H9 (cell line): Measurements from ENCODE around the gene KIF4A. TPM values are rescaled to one million over a fixed set of nuclear protein-coding genes. Genes with fewer than 3 reads are reported as not detected.

Source experiments
- DNase-seq: peaks from one replicate; pipeline ENCODE4 v3.0.0-alpha.2; 2017
- H2AFZ ChIP-seq: one replicate; pipeline ENCODE4 v1.6.1; 2013; ENCODE audit warnings: mild to moderate bottlenecking, low read length, control low read depth, moderate library complexity
- H2AK5ac ChIP-seq: 2 replicates; pipeline ENCODE4 v1.6.1; 2013; ENCODE audit warnings: low read length, control low read depth, mixed read lengths; ENCODE audit not compliant: insufficient read length
- H2BK120ac ChIP-seq: one replicate; pipeline ENCODE4 v1.6.1; 2013; ENCODE audit warnings: low read depth, mild to moderate bottlenecking, low read length, control low read depth, inconsistent platforms; ENCODE audit not compliant: poor library complexity, severe bottlenecking
- H2BK12ac ChIP-seq: 2 replicates; pipeline ENCODE4 v1.6.1; 2013; ENCODE audit warnings: low read length, control low read depth, mixed read lengths, low read depth; ENCODE audit not compliant: insufficient read length
- H2BK15ac ChIP-seq: 2 replicates; pipeline ENCODE4 v1.6.1; 2013; ENCODE audit warnings: low read depth, low read length, control low read depth
- H2BK20ac ChIP-seq: one replicate; pipeline ENCODE4 v1.6.1; 2013; ENCODE audit warnings: low read depth, mild to moderate bottlenecking, low read length, control low read depth, inconsistent platforms; ENCODE audit not compliant: poor library complexity, severe bottlenecking
- H2BK5ac ChIP-seq: 2 replicates; pipeline ENCODE4 v1.6.1; 2013; ENCODE audit warnings: low read length, control low read depth, mixed read lengths; ENCODE audit not compliant: insufficient read length
- H3K14ac ChIP-seq: 2 replicates; pipeline ENCODE4 v1.6.1; 2013; ENCODE audit warnings: low read length, control low read depth; ENCODE audit not compliant: insufficient read depth
- H3K18ac ChIP-seq: 2 replicates; pipeline ENCODE4 v1.6.1; 2013; ENCODE audit warnings: low read depth, mild to moderate bottlenecking, mixed read lengths, low read length, control low read depth; ENCODE audit not compliant: insufficient read length
- H3K23ac ChIP-seq: 2 replicates; pipeline ENCODE4 v1.6.1; 2013; ENCODE audit warnings: low read length, control low read depth, mixed read lengths, low read depth; ENCODE audit not compliant: insufficient read length
- H3K23me2 ChIP-seq: 2 replicates; pipeline ENCODE4 v1.6.1; 2013; ENCODE audit warnings: low read depth, mild to moderate bottlenecking, mixed read lengths, low read length, control low read depth; ENCODE audit not compliant: insufficient read length, poor library complexity, severe bottlenecking
- H3K27ac ChIP-seq: 2 replicates; pipeline ENCODE4 v1.5.1; 2013; ENCODE audit warnings: low read length, control low read depth, mixed read lengths, low read depth; ENCODE audit not compliant: insufficient read length
- H3K27me3 ChIP-seq: 2 replicates; pipeline ENCODE4 v1.6.1; 2013; ENCODE audit warnings: low read length, control low read depth, inconsistent platforms; ENCODE audit not compliant: insufficient read depth
- H3K4ac ChIP-seq: 2 replicates; pipeline ENCODE4 v1.6.1; 2013; ENCODE audit warnings: low read depth, mild to moderate bottlenecking, control low read depth, inconsistent platforms, low read length, moderate library complexity
- H3K4me1 ChIP-seq: 2 replicates; pipeline ENCODE4 v1.6.1; 2013; ENCODE audit warnings: low read length, control low read depth, inconsistent platforms; ENCODE audit not compliant: insufficient read depth
- H3K4me2 ChIP-seq: 2 replicates; pipeline ENCODE4 v1.6.1; 2013; ENCODE audit warnings: low read length, control low read depth, mixed read lengths; ENCODE audit not compliant: insufficient read length, insufficient read depth
- H3K56ac ChIP-seq: 2 replicates; pipeline ENCODE4 v1.6.1; 2013; ENCODE audit warnings: low read depth, mild to moderate bottlenecking, mixed read lengths, low read length, control low read depth; ENCODE audit not compliant: insufficient read length
- H3K79me1 ChIP-seq: 2 replicates; pipeline ENCODE4 v1.6.1; 2013; ENCODE audit warnings: low read depth, mild to moderate bottlenecking, moderate library complexity, low read length, control low read depth, inconsistent platforms; ENCODE audit not compliant: insufficient read depth, poor library complexity, severe bottlenecking
- H3K79me2 ChIP-seq: 2 replicates; pipeline ENCODE4 v1.6.1; 2013; ENCODE audit warnings: low read length, control low read depth, inconsistent platforms; ENCODE audit not compliant: insufficient read depth
- H3K9ac ChIP-seq: 2 replicates; pipeline ENCODE4 v1.6.1; 2013; ENCODE audit warnings: low read length, control low read depth, mixed read lengths; ENCODE audit not compliant: insufficient read length; ENCODE audit errors: extremely low read depth
- H3K9me3 ChIP-seq: one replicate; pipeline ENCODE4 v1.6.1; 2013; ENCODE audit warnings: low read depth, low read length, inconsistent platforms; ENCODE audit not compliant: control insufficient read depth
- H3T11ph ChIP-seq: one replicate; pipeline ENCODE4 v1.6.1; 2013; ENCODE audit warnings: mild to moderate bottlenecking, low read length, control low read depth, inconsistent platforms
- H4K20me1 ChIP-seq: one replicate; pipeline ENCODE4 v1.6.1; 2013; ENCODE audit not compliant: control insufficient read depth, insufficient read length, insufficient read depth
- H4K5ac ChIP-seq: 2 replicates; pipeline ENCODE4 v1.6.1; 2013; ENCODE audit warnings: low read depth, mild to moderate bottlenecking, mixed read lengths, low read length, control low read depth; ENCODE audit not compliant: insufficient read length
- H4K8ac ChIP-seq: replicated peaks from 2 replicates; pipeline ENCODE4 v1.6.1; 2013; ENCODE audit warnings: low read length, control low read depth, mixed read lengths, low read depth; ENCODE audit not compliant: insufficient read length
- H4K91ac ChIP-seq: 2 replicates; pipeline ENCODE4 v1.6.1; 2013; ENCODE audit warnings: low read depth, mild to moderate bottlenecking, moderate library complexity, mixed read lengths, low read length, control low read depth; ENCODE audit not compliant: insufficient read length
- H3K27ac Mint-ChIP-seq, 3 experiments: 2 replicates in 2 of 3; 3 replicates in 1 of 3; pipeline ENCODE4 v1.8.0; 2020 to 2021; ENCODE audit warnings: mixed read lengths in 3 of 3, mild to moderate bottlenecking in 1 of 3, moderate library complexity in 1 of 3
- H3K27me3 Mint-ChIP-seq: 2 replicates; pipeline ENCODE4 v1.8.0; 2021; ENCODE audit warnings: low read depth, mild to moderate bottlenecking, moderate library complexity, mixed read lengths
- H3K36me3 Mint-ChIP-seq, 3 experiments: 2 replicates in 2 of 3; 3 replicates in 1 of 3; pipeline ENCODE4 v1.8.0; 2020 to 2021; ENCODE audit warnings: low read depth in 3 of 3, mixed read lengths in 3 of 3; ENCODE audit not compliant: insufficient read depth in 1 of 3
- H3K4me1 Mint-ChIP-seq, 2 experiments: 2 replicates each; pipeline ENCODE4 v1.8.0; 2020; ENCODE audit warnings: mixed read lengths in 2 of 2
- H3K4me3 Mint-ChIP-seq, 2 experiments: 2 replicates in 1 of 2; 3 replicates in 1 of 2; pipeline ENCODE4 v1.8.0; 2020 to 2021; ENCODE audit warnings: mild to moderate bottlenecking in 2 of 2, mixed read lengths in 2 of 2, moderate library complexity in 1 of 2
- H3K9me3 Mint-ChIP-seq, 2 experiments: 2 replicates in 1 of 2; 3 replicates in 1 of 2; pipeline ENCODE4 v1.8.0; 2020; ENCODE audit warnings: mild to moderate bottlenecking in 2 of 2, mixed read lengths in 2 of 2, moderate library complexity in 1 of 2
- WGBS: extraction: QIAGEN DNeasy Blood & Tissue Kit; methylation state at CpG from one replicate; pipeline ENCODE4 v1.1.7; 2013; ENCODE audit warnings: missing lambda C conversion rate, low lambda C conversion rate, mixed read lengths; ENCODE audit not compliant: insufficient read length; ENCODE audit errors: extremely low coverage; 5-methylcytosine and 5-hydroxymethylcytosine counted together
- total RNA-seq: library from RNA; stranded (reverse); gene quantifications from 2 replicates; pipeline ENCODE4 v1.2.1, GENCODE V29; 2021
- TF ChIP-seq, protein P1 (sequence below): fragments of 200-600 bp; sonication (generic); conservative IDR thresholded peaks from 3 replicates; pipeline ENCODE4 v1.8.0; 2021; ENCODE audit warnings: antibody characterized with exemption, mild to moderate bottlenecking

KIF4A gene
- total RNA-seq, 1 experiment from 2014 or later: 41.8 TPM

DNA sequence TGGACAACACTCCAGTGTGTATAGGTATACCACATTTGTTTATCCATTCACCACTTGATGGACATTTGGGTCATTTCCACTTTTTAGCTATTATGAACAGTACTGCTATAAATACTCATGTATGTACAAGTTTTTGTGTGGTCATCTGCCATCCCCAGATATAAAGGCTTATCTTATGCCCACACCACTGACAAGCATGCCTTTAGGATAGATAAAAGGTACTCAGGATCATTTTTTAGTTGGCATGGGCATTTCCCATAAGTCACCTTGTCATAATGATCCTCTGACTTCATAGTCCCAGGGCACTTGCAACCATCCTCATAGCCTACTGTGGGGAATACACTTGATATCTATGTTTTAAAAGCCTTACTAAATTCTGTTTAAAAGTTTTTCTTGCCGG, 49.2 kb upstream of the KIF4A start:
- no peaks in the 10 kb centered on the region for H3K27me3 Mint-ChIP-seq
- Histone ChIP-seq H3K27ac (no peak overlapping the region), H2BK20ac (no peak overlapping the region), H3K9ac (no peak overlapping the region), H3T11ph (no peak overlapping the region), H3K4ac (no peak overlapping the region), H3K9me3 (peaks cover 35% of the 10 kb centered on the region), H4K91ac (no peak overlapping the region), H2AK5ac (no peak overlapping the region), H3K18ac (no peak overlapping the region), H2BK12ac (no peak overlapping the region), H2BK120ac (no peak overlapping the region), H4K20me1 (no peaks in the 10 kb centered on the region), H3K56ac (no peak overlapping the region), H3K79me1 (no peaks in the 10 kb centered on the region), H3K4me1 (no peaks in the 10 kb centered on the region), H3K4me2 (no peak overlapping the region), H3K23me2 (no peaks in the 10 kb centered on the region), H3K14ac (no peak overlapping the region), H2AFZ (no peak overlapping the region), H2BK5ac (no peak overlapping the region), H3K27me3 (no peaks in the 10 kb centered on the region), H4K5ac (no peak overlapping the region), H2BK15ac (no peak overlapping the region), H3K23ac (no peak overlapping the region), H3K79me2 (no peaks in the 10 kb centered on the region), H4K8ac (no peak overlapping the region)
- H3K27ac Mint-ChIP-seq: no peak overlapping the region
- H3K36me3 Mint-ChIP-seq: peaks cover 0 to 2% (median 0%) of the 10 kb centered on the region in 3 experiments; a peak in 2 of 7 replicates
- no peak for DNase-seq
- peaks cover 17% of the 10 kb centered on the region in 2 experiments for H3K4me1 Mint-ChIP-seq
- H3K4me3 Mint-ChIP-seq: no peak overlapping the region
- H3K9me3 Mint-ChIP-seq: peaks cover 52 to 68% of the 10 kb centered on the region in 2 experiments
- TF ChIP-seq, protein P1, sequence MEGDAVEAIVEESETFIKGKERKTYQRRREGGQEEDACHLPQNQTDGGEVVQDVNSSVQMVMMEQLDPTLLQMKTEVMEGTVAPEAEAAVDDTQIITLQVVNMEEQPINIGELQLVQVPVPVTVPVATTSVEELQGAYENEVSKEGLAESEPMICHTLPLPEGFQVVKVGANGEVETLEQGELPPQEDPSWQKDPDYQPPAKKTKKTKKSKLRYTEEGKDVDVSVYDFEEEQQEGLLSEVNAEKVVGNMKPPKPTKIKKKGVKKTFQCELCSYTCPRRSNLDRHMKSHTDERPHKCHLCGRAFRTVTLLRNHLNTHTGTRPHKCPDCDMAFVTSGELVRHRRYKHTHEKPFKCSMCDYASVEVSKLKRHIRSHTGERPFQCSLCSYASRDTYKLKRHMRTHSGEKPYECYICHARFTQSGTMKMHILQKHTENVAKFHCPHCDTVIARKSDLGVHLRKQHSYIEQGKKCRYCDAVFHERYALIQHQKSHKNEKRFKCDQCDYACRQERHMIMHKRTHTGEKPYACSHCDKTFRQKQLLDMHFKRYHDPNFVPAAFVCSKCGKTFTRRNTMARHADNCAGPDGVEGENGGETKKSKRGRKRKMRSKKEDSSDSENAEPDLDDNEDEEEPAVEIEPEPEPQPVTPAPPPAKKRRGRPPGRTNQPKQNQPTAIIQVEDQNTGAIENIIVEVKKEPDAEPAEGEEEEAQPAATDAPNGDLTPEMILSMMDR: no peak
- WGBS: no CpG with 5 or more reads among the region's 1 CpG
